HG02970 (cell line): Measurements from ENCODE around the gene PGAP1.

Source experiments
- ATAC-seq: cut with Tn5 transposase; IDR thresholded peaks from one replicate; pipeline ENCODE4 v1.9.1; 2021; ENCODE audit warnings: mild to moderate bottlenecking, moderate library complexity, moderate number of reproducible peaks; ENCODE audit not compliant: unreplicated experiment, low FRiP score

Gene PGAP1

GRCh38 chr2:196804381-196804780 is 122.1 kb downstream of the PGAP1 start:
- no peak for ATAC-seq

DNA sequence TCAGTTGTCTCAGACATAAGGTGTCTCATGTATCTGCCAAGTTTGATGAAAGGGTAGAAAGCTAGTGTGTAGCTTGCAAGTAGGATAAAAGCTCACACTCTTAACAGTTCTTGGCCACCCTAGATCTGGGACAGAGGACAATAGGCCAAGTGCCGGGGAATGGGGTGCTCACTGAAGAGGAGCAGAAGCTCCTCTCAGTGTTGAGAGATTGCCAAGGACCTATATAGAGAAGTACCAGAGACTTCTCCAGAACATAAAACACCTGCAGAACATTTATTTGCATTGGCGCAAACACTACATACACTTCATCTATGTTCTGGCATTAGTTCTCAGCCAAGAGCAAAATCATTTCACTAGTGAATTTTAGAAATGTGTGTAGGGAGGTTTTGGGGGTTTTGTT is 124.1 kb downstream of the PGAP1 start:
- ATAC-seq = no peak

- no peak for ATAC-seq
Measured at GRCh38 chr2:196801674-196802261, 124.7 kb downstream of the PGAP1 start.

GRCh38 chr2:196798980-196799379 is 127.5 kb downstream of the PGAP1 start:
- no peak for ATAC-seq

DNA sequence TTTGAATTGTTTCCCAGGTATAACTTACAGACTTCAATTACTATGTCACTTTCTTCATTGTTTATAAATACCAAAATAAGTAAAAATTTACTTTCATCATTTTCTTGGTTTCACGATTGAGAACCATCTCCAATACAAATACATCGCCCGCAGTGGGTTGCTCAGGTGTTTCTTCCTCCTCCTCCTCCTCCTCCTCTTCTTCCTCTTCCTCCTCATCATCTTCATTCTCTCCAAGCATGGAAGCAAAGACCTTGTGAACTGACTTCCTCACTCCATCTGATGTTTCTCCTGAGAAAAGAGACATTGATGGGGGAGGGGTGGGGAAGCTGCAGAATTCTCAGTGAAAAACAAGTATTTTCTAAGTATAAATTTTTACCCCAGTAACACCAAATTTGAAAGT is 133.6 kb downstream of the PGAP1 start:
- ATAC-seq = no peak

GRCh38 chr2:196783431-196784094 is 142.9 kb downstream of the PGAP1 start:
- no peak for ATAC-seq
